RWPE2 (cell line): ENCODE data around the gene IL1RAPL1.

Source experiments
- ATAC-seq: fragments of 200-7000 bp; cut with Tn5 transposase; 3 replicates; pipeline ENCODE4 v1.9.1; 2021; ENCODE audit warnings: low read depth
- DNase-seq: peaks from one replicate; pipeline ENCODE4 v3.0.0-alpha.2; 2020; ENCODE audit warnings: low spot score
- H3K27ac ChIP-seq: fragments of 450-650 bp; 2 replicates; pipeline ENCODE4 v1.5.1; 2017; ENCODE audit warnings: mild to moderate bottlenecking; ENCODE audit not compliant: poor library complexity, severe bottlenecking
- H3K27me3 ChIP-seq: fragments of 250-450 bp; sonication (Bioruptor Pico); 2 replicates; pipeline ENCODE4 v1.5.1; 2021; ENCODE audit warnings: mild to moderate bottlenecking, moderate library complexity; ENCODE audit not compliant: insufficient read depth, poor library complexity, severe bottlenecking
- H3K36me3 ChIP-seq: fragments of 250-450 bp; sonication (Bioruptor Pico); 2 replicates; pipeline ENCODE4 v1.5.1; 2020; ENCODE audit warnings: low read depth, mild to moderate bottlenecking, moderate library complexity
- H3K4me1 ChIP-seq: fragments of 250-450 bp; sonication (Bioruptor Pico); 2 replicates; pipeline ENCODE4 v1.5.1; 2021; ENCODE audit warnings: mild to moderate bottlenecking, moderate library complexity; ENCODE audit not compliant: insufficient read depth, poor library complexity, severe bottlenecking
- H3K4me3 ChIP-seq: fragments of 250-450 bp; sonication (Bioruptor Pico); 2 replicates; pipeline ENCODE4 v1.5.1; 2021; ENCODE audit warnings: mild to moderate bottlenecking, moderate library complexity; ENCODE audit not compliant: severe bottlenecking
- H3K9me3 ChIP-seq: fragments of 250-450 bp; sonication (Bioruptor Pico); 2 replicates; pipeline ENCODE4 v1.5.1; 2021; ENCODE audit warnings: mild to moderate bottlenecking, moderate library complexity; ENCODE audit not compliant: severe bottlenecking
- CTCF ChIP-seq: fragments of 450-650 bp; IDR thresholded peaks from one replicate; pipeline ENCODE4 v1.5.1; 2017; ENCODE audit warnings: mild to moderate bottlenecking, moderate library complexity; ENCODE audit not compliant: poor library complexity, severe bottlenecking

The IL1RAPL1 gene

GRCh38 chrX:29869837-29870236, 1282.6 kb downstream of the IL1RAPL1 start:
- Histone ChIP-seq H3K27ac (no peak overlapping the region), H3K4me1 (no peaks in the 10 kb centered on the region), H3K9me3 (no peaks in the 10 kb centered on the region), H3K27me3 (no peaks in the 10 kb centered on the region), H3K36me3 (no peaks in the 10 kb centered on the region), H3K4me3 (no peak overlapping the region)
- DNase-seq, result no peak
- no peak for TF ChIP-seq CTCF
- ATAC-seq, result no peak

DNA sequence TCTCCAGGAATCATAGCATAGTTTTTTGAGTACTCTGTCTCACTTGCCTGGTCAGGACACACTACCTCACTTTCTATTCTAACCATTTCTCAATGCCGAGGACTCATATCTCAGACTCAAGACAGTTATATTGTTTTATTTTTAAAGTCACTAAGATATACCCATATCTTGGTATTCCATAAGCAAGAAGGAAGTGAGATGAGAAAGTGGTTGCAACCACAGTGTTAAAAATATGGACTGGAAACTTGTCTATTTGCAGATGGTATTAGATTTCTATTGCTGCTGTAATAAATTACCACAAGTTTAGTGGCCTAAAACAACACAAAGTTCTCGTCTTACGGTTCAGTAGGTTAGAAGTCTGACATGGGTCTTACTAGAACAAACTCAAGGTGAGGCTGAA, 1283.4 kb downstream of the IL1RAPL1 start:
- no peaks in the 10 kb centered on the region for H3K36me3 ChIP-seq
- H3K9me3 ChIP-seq, result no peaks in the 10 kb centered on the region
- DNase-seq, result no peak
- H3K27me3 ChIP-seq, result no peaks in the 10 kb centered on the region
- ATAC-seq, result no peak
- no peak for TF ChIP-seq CTCF
- no peak overlapping the region for H3K27ac ChIP-seq
- H3K4me1 ChIP-seq, result no peaks in the 10 kb centered on the region
- H3K4me3 ChIP-seq, result no peak overlapping the region

GRCh38 chrX:29872831-29873230, 1285.6 kb downstream of the IL1RAPL1 start:
- no peak for DNase-seq
- no peaks in the 10 kb centered on the region for H3K36me3 ChIP-seq
- no peak for TF ChIP-seq CTCF
- no peaks in the 10 kb centered on the region for H3K27me3 ChIP-seq
- no peak for ATAC-seq
- no peak overlapping the region for H3K4me3 ChIP-seq
- no peak overlapping the region for H3K27ac ChIP-seq
- H3K4me1 ChIP-seq, result no peaks in the 10 kb centered on the region
- no peaks in the 10 kb centered on the region for H3K9me3 ChIP-seq

GRCh38 chrX:29876733-29877132, 1289.5 kb downstream of the IL1RAPL1 start:
- no peaks in the 10 kb centered on the region for H3K36me3 ChIP-seq
- no peak for TF ChIP-seq CTCF
- no peaks in the 10 kb centered on the region for H3K27me3 ChIP-seq
- no peak for ATAC-seq
- DNase-seq, result no peak
- H3K4me3 ChIP-seq, result no peak overlapping the region
- H3K9me3 ChIP-seq, result no peaks in the 10 kb centered on the region
- H3K27ac ChIP-seq, result no peak overlapping the region
- H3K4me1 ChIP-seq, result no peaks in the 10 kb centered on the region

DNA sequence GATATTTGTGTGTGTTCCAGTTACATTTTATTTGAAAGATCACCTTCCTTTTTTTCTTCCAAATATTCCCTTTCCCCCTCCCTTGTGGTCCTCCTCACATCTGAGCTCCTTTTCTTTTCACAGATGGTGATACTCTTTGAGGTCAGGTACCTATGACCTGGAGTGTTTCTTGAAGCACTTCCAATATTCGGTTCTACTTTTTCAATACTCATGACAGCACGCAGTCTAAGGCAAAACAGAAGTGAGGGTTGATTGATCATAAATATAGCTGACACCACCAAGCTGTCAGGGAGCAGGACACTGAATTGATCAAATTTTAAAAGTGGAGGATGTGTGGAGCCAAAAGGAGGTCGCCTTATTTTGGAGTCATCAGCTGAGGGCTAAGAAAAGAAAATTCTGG, 1293.7 kb downstream of the IL1RAPL1 start:
- H3K4me1 ChIP-seq, result no peaks in the 10 kb centered on the region
- H3K4me3 ChIP-seq, result no peak overlapping the region
- H3K27me3 ChIP-seq, result no peaks in the 10 kb centered on the region
- no peak overlapping the region for H3K27ac ChIP-seq
- no peaks in the 10 kb centered on the region for H3K9me3 ChIP-seq
- DNase-seq, result no peak
- ATAC-seq, result no peak
- TF ChIP-seq CTCF, result no peak
- H3K36me3 ChIP-seq, result no peaks in the 10 kb centered on the region
